B cell (primary cell): ENCODE results near the gene OTUD5. TPM values are rescaled to one million over a fixed set of nuclear protein-coding genes. Genes with fewer than 3 reads are reported as not detected.

Source experiments
- ATAC-seq: fragments of 200-7000 bp; cut with Tn5 transposase; one replicate; pipeline ENCODE4 v1.10.0; 2021; ENCODE audit warnings: low read depth, mild to moderate bottlenecking, moderate number of reproducible peaks, moderate library complexity
- CTCF ChIA-PET: fragments of 350-600 bp; sonication (Branson Sonifier 250); formaldehyde crosslinking; loops from one replicate; lab custom pipeline; 2021; ENCODE audit warnings: antibody characterized with exemption, inconsistent platforms; lab: Charles Lee
- POLR2A ChIA-PET: fragments of 350-600 bp; sonication (Branson Sonifier 250); formaldehyde crosslinking; loops from one replicate; lab custom pipeline; 2021; ENCODE audit warnings: antibody characterized with exemption; lab: Charles Lee
- DNase-seq: peaks from one replicate; pipeline ENCODE4 v3.0.0; 2013
- H2AFZ ChIP-seq: 2 replicates; pipeline ENCODE4 v1.6.1; 2012; ENCODE audit warnings: mild to moderate bottlenecking, low read depth, low read length; ENCODE audit not compliant: insufficient read depth, poor library complexity, severe bottlenecking
- H3K27ac ChIP-seq, 2 donors: 1 replicate in 1 of 2; 2 replicates in 1 of 2; pipeline ENCODE4 v1.5.1; 2012 to 2013; ENCODE audit warnings: low read length in 2 of 2, mild to moderate bottlenecking in 2 of 2, moderate library complexity in 1 of 2
- H3K27me3 ChIP-seq, 4 experiments: fragments of 200-600 bp in 1 of 4; sonication (generic) in 1 of 4; replicated peaks in 1 of 4; 1 replicate in 2 of 4; 2 replicates in 2 of 4; pipeline versions ENCODE4 v1.6.1 to v1.7.0; 2013 to 2016; ENCODE audit warnings: low read length in 3 of 4, mild to moderate bottlenecking in 2 of 4, mixed read lengths in 1 of 4, moderate library complexity in 1 of 4; ENCODE audit not compliant: insufficient read depth in 4 of 4, control insufficient read depth in 3 of 4; ENCODE audit errors: control extremely low read depth in 1 of 4
- H3K36me3 ChIP-seq, 2 experiments: replicated peaks in 1 of 2; 1 replicate in 1 of 2; 2 replicates in 1 of 2; pipeline versions ENCODE4 v1.6.1 to v1.7.1; 2013; ENCODE audit warnings: low read length in 1 of 2; ENCODE audit not compliant: insufficient read depth in 2 of 2, control insufficient read depth in 1 of 2; ENCODE audit errors: control extremely low read depth in 1 of 2, extremely low read depth in 1 of 2
- H3K4me1 ChIP-seq, 2 donors: fragments of 200-600 bp in 1 of 2; sonication (generic) in 1 of 2; 1 replicate in 1 of 2; 2 replicates in 1 of 2; pipeline versions ENCODE4 v1.5.1 to v1.6.1; 2013 to 2017; ENCODE audit warnings: low read length in 2 of 2; ENCODE audit not compliant: control insufficient read depth in 2 of 2, insufficient read depth in 2 of 2
- H3K4me2 ChIP-seq: replicated peaks from 2 replicates; pipeline ENCODE3; 2012; ENCODE audit warnings: mild to moderate bottlenecking, low read depth, low read length; ENCODE audit not compliant: poor library complexity, severe bottlenecking
- H3K4me3 ChIP-seq, 5 experiments: fragments of 200-600 bp in 1 of 5; sonication (generic) in 1 of 5; 1 replicate in 3 of 5; 2 replicates in 2 of 5; pipeline versions ENCODE4 v1.5.1 to v1.7.0; 2011 to 2016; ENCODE audit warnings: low read length in 4 of 5, mild to moderate bottlenecking in 4 of 5, low read depth in 2 of 5, control low read depth in 1 of 5, moderate library complexity in 1 of 5; ENCODE audit not compliant: insufficient read depth in 1 of 5; ENCODE audit errors: control extremely low read depth in 1 of 5, extremely low read depth in 1 of 5
- H3K79me2 ChIP-seq: fragments of 200-600 bp; sonication (generic); one replicate; pipeline ENCODE4 v1.6.0; 2016; ENCODE audit warnings: low read length; ENCODE audit not compliant: control insufficient read depth, insufficient read depth
- H3K9ac ChIP-seq: fragments of 200-600 bp; sonication (generic); 2 replicates; pipeline ENCODE4 v1.6.1; 2017; ENCODE audit warnings: mild to moderate bottlenecking, low read length, moderate library complexity
- H3K9me3 ChIP-seq, 3 donors: one replicate each; pipeline versions ENCODE4 v1.6.1 to v1.7.1; 2013; ENCODE audit warnings: low read length in 2 of 3; ENCODE audit not compliant: control insufficient read depth in 2 of 3, insufficient read depth in 1 of 3; ENCODE audit errors: control extremely low read depth in 1 of 3
- H4K20me1 ChIP-seq: 2 replicates; pipeline ENCODE4 v1.6.0; 2012; ENCODE audit warnings: mild to moderate bottlenecking, low read length; ENCODE audit not compliant: insufficient read depth, control insufficient read depth, poor library complexity, severe bottlenecking
- H3K27ac Mint-ChIP-seq: one replicate; pipeline ENCODE4 v1.8.0; 2021; ENCODE audit warnings: mixed read lengths
- H3K27me3 Mint-ChIP-seq: one replicate; pipeline ENCODE4 v1.8.0; 2021; ENCODE audit warnings: mixed read lengths
- H3K4me1 Mint-ChIP-seq: one replicate; pipeline ENCODE4 v1.8.0; 2021; ENCODE audit warnings: mixed read lengths
- H3K4me3 Mint-ChIP-seq: one replicate; pipeline ENCODE4 v1.8.0; 2021; ENCODE audit warnings: mixed read lengths
- H3K9me3 Mint-ChIP-seq: one replicate; pipeline ENCODE4 v1.8.0; 2022; ENCODE audit warnings: mixed read lengths; ENCODE audit not compliant: insufficient read depth
- CTCF ChIP-seq: fragments of 200-600 bp; IDR thresholded peaks from one replicate; pipeline ENCODE4 v1.8.0; 2022; ENCODE audit warnings: antibody characterized with exemption, mild to moderate bottlenecking
- EZH2 ChIP-seq: IDR thresholded peaks from 2 replicates; pipeline ENCODE4 v1.6.1; 2012; ENCODE audit warnings: borderline replicate concordance, low read depth, mild to moderate bottlenecking, moderate library complexity, low read length; ENCODE audit not compliant: insufficient read depth, poor library complexity, severe bottlenecking
- WGBS: methylation state at CpG from one replicate; pipeline ENCODE4 v1.1.5; 2013; ENCODE audit warnings: missing lambda C conversion rate; ENCODE audit not compliant: insufficient coverage; 5-methylcytosine and 5-hydroxymethylcytosine counted together
- intact Hi-C: fragments of 100-400 bp; cut with micrococcal nuclease; formaldehyde crosslinking; loops from one replicate; pipeline ENCODE4 v1.10.0; 2022
- polyA plus RNA-seq: library from polyadenylated mRNA; depleted of rRNA; stranded (reverse); fragments of >200 nt; gene quantifications from 2 replicates; pipeline ENCODE4 v1.2.3, GENCODE V29; 2012
- total RNA-seq, 2 donors: library from RNA; stranded (reverse); fragments of 120-200 nt in 1 of 2; gene quantifications; 1 replicate in 1 of 2; 2 replicates in 1 of 2; pipeline versions ENCODE4 v1.2.3 to v1.2.4, GENCODE V29; 2013 to 2022

OTUD5 gene
- total and polyA plus RNA-seq, 2 donors (not counting 1 experiment from before 2014, with no cell fraction given): 105 to 116 TPM

- intact Hi-C loops: no loop called here
- Mint-ChIP-seq H3K27me3 (no peaks in the 10 kb centered on the region), H3K4me1 (peaks cover 2% of the 10 kb centered on the region)
Observed at GRCh38 chrX:48992341-48992740, 34.9 kb upstream of the OTUD5 start.

GRCh38 chrX:48989483-48989882, 32.1 kb upstream of the OTUD5 start:
- no peak for ATAC-seq
- intact Hi-C loops: no loop called here
- CTCF ChIA-PET: no interaction called here

More at GRCh38 chrX:48992341-48992740, 34.9 kb upstream of the OTUD5 start:
- no peak overlapping the region for H3K27ac Mint-ChIP-seq
- H3K4me3 Mint-ChIP-seq: no peak overlapping the region
- no peak overlapping the region for H3K4me3 ChIP-seq
- TF ChIP-seq EZH2: no peak
- no peak for TF ChIP-seq CTCF
- no peak for ATAC-seq
- H3K9ac ChIP-seq: no peak overlapping the region
- DNase-seq: no peak
- H3K36me3 ChIP-seq: peaks cover 0 to 49% of the 10 kb centered on the region in 2 experiments
- H3K27me3 ChIP-seq: no peaks in the 10 kb centered on the region
- H2AFZ ChIP-seq: no peak overlapping the region
- H3K4me1 ChIP-seq: no peaks in the 10 kb centered on the region
- POLR2A ChIA-PET: no interaction called here
- H3K4me2 ChIP-seq: no peak overlapping the region
- peaks cover 9% of the 10 kb centered on the region for H3K79me2 ChIP-seq
- H3K9me3 Mint-ChIP-seq: no peaks in the 10 kb centered on the region
- no peaks in the 10 kb centered on the region for H4K20me1 ChIP-seq
- H3K27ac ChIP-seq: no peak overlapping the region
- no peaks in the 10 kb centered on the region for H3K9me3 ChIP-seq
- CTCF ChIA-PET: no interaction called here

More at GRCh38 chrX:48989483-48989882, 32.1 kb upstream of the OTUD5 start:
- no peak overlapping the region for H3K4me3 ChIP-seq
- no peaks in the 10 kb centered on the region for H3K4me1 ChIP-seq
- no peaks in the 10 kb centered on the region for H3K9me3 ChIP-seq
- no peaks in the 10 kb centered on the region for H3K27me3 ChIP-seq
- H3K36me3 ChIP-seq: peaks cover 0 to 40% of the 10 kb centered on the region in 2 experiments
- no peak overlapping the region for H3K27ac Mint-ChIP-seq
- H4K20me1 ChIP-seq: no peaks in the 10 kb centered on the region
- WGBS: no CpG with 5 or more reads among the region's 4 CpGs
- no peak overlapping the region for H3K9ac ChIP-seq
- H3K4me2 ChIP-seq: no peak overlapping the region
- POLR2A ChIA-PET: no interaction called here
- H3K4me3 Mint-ChIP-seq: no peak overlapping the region
- no peak overlapping the region for H3K27ac ChIP-seq
- H3K9me3 Mint-ChIP-seq: no peaks in the 10 kb centered on the region
- DNase-seq: no peak
- no peak overlapping the region for H2AFZ ChIP-seq
- TF ChIP-seq EZH2: no peak
- no peak for TF ChIP-seq CTCF
- H3K4me1 Mint-ChIP-seq: no peaks in the 10 kb centered on the region
- peaks cover 2% of the 10 kb centered on the region for H3K79me2 ChIP-seq
- H3K27me3 Mint-ChIP-seq: no peaks in the 10 kb centered on the region
